GM23248 (cell line): ENCODE measurements around the gene NEURL2. TPM values are rescaled to one million over a fixed set of nuclear protein-coding genes. Genes with fewer than 3 reads are reported as not detected.

Experiments used
- DNase-seq: peaks from one replicate; pipeline ENCODE4 v3.0.0-alpha.2; 2015
- H2AFZ ChIP-seq: fragments of 200-600 bp; sonication (generic); 2 replicates; pipeline ENCODE4 v1.6.1; 2016; ENCODE audit warnings: antibody characterized with exemption
- H3F3A ChIP-seq: fragments of 200-600 bp; sonication (generic); 2 replicates; pipeline ENCODE4 v1.6.1; 2016; ENCODE audit warnings: mild to moderate bottlenecking, antibody characterized with exemption, mixed run types; ENCODE audit not compliant: insufficient read depth
- H3K27ac ChIP-seq: fragments of 200-600 bp; sonication (generic); 2 replicates; pipeline ENCODE4 v1.5.1; 2016; ENCODE audit warnings: mild to moderate bottlenecking
- H3K27me3 ChIP-seq: fragments of 200-600 bp; sonication (generic); replicated peaks from 2 replicates; pipeline ENCODE4 v1.6.1; 2016; ENCODE audit warnings: mild to moderate bottlenecking; ENCODE audit not compliant: insufficient read depth
- H3K36me3 ChIP-seq: fragments of 200-600 bp; sonication (generic); 2 replicates; pipeline ENCODE4 v1.6.1; 2016; ENCODE audit warnings: low read depth, mild to moderate bottlenecking
- H3K4me1 ChIP-seq: fragments of 200-600 bp; sonication (generic); 2 replicates; pipeline ENCODE4 v1.6.1; 2016; ENCODE audit warnings: mild to moderate bottlenecking; ENCODE audit not compliant: insufficient read depth
- H3K4me2 ChIP-seq: fragments of 200-600 bp; sonication (generic); one replicate; pipeline ENCODE4 v1.6.1; 2016; ENCODE audit warnings: mild to moderate bottlenecking; ENCODE audit not compliant: unreplicated experiment
- H3K4me3 ChIP-seq: fragments of 200-600 bp; sonication (generic); 2 replicates; pipeline ENCODE4 v1.5.1; 2016; ENCODE audit warnings: mild to moderate bottlenecking
- H3K79me2 ChIP-seq: fragments of 200-600 bp; sonication (generic); 2 replicates; pipeline ENCODE4 v1.6.1; 2016; ENCODE audit warnings: mild to moderate bottlenecking; ENCODE audit not compliant: insufficient read depth
- H3K9ac ChIP-seq: fragments of 200-600 bp; sonication (generic); 2 replicates; pipeline ENCODE4 v1.6.1; 2016; ENCODE audit warnings: mild to moderate bottlenecking
- H3K9me2 ChIP-seq: fragments of 200-600 bp; sonication (generic); 2 replicates; pipeline ENCODE4 v1.6.1; 2016; ENCODE audit warnings: mixed run types, mild to moderate bottlenecking, moderate library complexity; ENCODE audit not compliant: insufficient read depth
- H3K9me3 ChIP-seq: fragments of 200-600 bp; sonication (generic); one replicate; pipeline ENCODE4 v1.6.1; 2017; ENCODE audit warnings: low read depth
- H4K20me1 ChIP-seq: fragments of 200-600 bp; sonication (generic); 2 replicates; pipeline ENCODE4 v1.6.0; 2016; ENCODE audit not compliant: insufficient read depth
- EZH2 ChIP-seq: fragments of 200-600 bp; sonication (generic); IDR thresholded peaks from 2 replicates; pipeline ENCODE4 v1.6.1; 2018; ENCODE audit warnings: antibody characterized with exemption, mild to moderate bottlenecking; ENCODE audit not compliant: insufficient read depth, poor library complexity, severe bottlenecking
- EZH2phosphoT487 ChIP-seq: fragments of 200-600 bp; sonication (generic); IDR thresholded peaks from 2 replicates; pipeline ENCODE4 v1.6.1; 2018; ENCODE audit warnings: antibody characterized with exemption, moderate library complexity, mild to moderate bottlenecking, low read depth; ENCODE audit not compliant: insufficient read depth
- WGBS, 2 experiments: methylation state at CpG; one replicate each; pipeline ENCODE4 v1.1.6; 2015 to 2017; ENCODE audit warnings: low lambda C conversion rate in 2 of 2, low coverage in 1 of 2; ENCODE audit errors: missing lambda C conversion rate in 2 of 2; 5-methylcytosine and 5-hydroxymethylcytosine counted together
- in situ Hi-C: fragments of 300-500 bp; cut with MboI; formaldehyde crosslinking; loops from 2 replicates; pipeline ENCODE4 v1.15.0; 2020
- polyA plus RNA-seq: library from polyadenylated mRNA; unstranded; fragments of >200 nt; fragmentation: Nextera tagmentation; extraction: Ambion mirVana; gene quantifications from 2 replicates; pipeline ENCODE4 v1.2.1, GENCODE V29; 2016
- total RNA-seq: library from RNA; depleted of rRNA; stranded (reverse); fragments of >200 nt; shearing (Covaris generic); gene quantifications from 2 replicates; pipeline ENCODE4 v1.2.3, GENCODE V29; 2014

NEURL2 gene
- total and polyA plus RNA-seq, 2 experiments from 2014 or later, result 2.1 to 4.3 TPM

- H3K27me3 ChIP-seq, result no peaks in the 10 kb centered on the region
- no peak overlapping the region for H3K4me3 ChIP-seq
- peaks cover 10% of the 10 kb centered on the region for H3K36me3 ChIP-seq
- no peak for TF ChIP-seq EZH2
- TF ChIP-seq EZH2phosphoT487, result no peak
- no peaks in the 10 kb centered on the region for H3K9me2 ChIP-seq
- H3K9me3 ChIP-seq, result no peaks in the 10 kb centered on the region
- H3K9ac ChIP-seq, result no peak overlapping the region
- H3F3A ChIP-seq, result 0 out of 2 replicates have a peak, but pooled peaks cover 10% of the 10 kb centered on the region
- H3K27ac ChIP-seq, result no peak overlapping the region
- H2AFZ ChIP-seq, result no peak overlapping the region
- H3K4me2 ChIP-seq, result no peak overlapping the region
- H3K79me2 ChIP-seq, result peaks cover 32% of the 10 kb centered on the region
- peaks cover 7% of the 10 kb centered on the region; the same call in 1 of the 2 replicates for H3K4me1 ChIP-seq
- DNase-seq, result no peak
- in situ Hi-C loops, result no loop called here
- H4K20me1 ChIP-seq, result no peaks in the 10 kb centered on the region
These were observed 39.5 kb downstream of the NEURL2 start for GRCh38 chr20:45851501-45851900.

- H3K27ac ChIP-seq, result no peak overlapping the region
- in situ Hi-C loops, result no loop called here
- 0 out of 2 replicates have a peak, but pooled peaks cover 10% of the 10 kb centered on the region for H3F3A ChIP-seq
- no peaks in the 10 kb centered on the region for H3K27me3 ChIP-seq
- WGBS, 2 experiments, result 95 to 100% methylated on average over 1 of the region's 1 CpG
- H3K9ac ChIP-seq, result no peak overlapping the region
- no peaks in the 10 kb centered on the region for H3K9me2 ChIP-seq
- peaks cover 12% of the 10 kb centered on the region for H3K36me3 ChIP-seq
- DNase-seq, result no peak
- TF ChIP-seq EZH2 (no peak), EZH2phosphoT487 (no peak)
- no peaks in the 10 kb centered on the region for H3K9me3 ChIP-seq
- H2AFZ ChIP-seq, result no peak overlapping the region
- peaks cover 2% of the 10 kb centered on the region; the same call in 1 of the 2 replicates for H3K4me1 ChIP-seq
- peaks cover 27% of the 10 kb centered on the region for H3K79me2 ChIP-seq
- no peaks in the 10 kb centered on the region for H4K20me1 ChIP-seq
- no peak overlapping the region for H3K4me3 ChIP-seq
- H3K4me2 ChIP-seq, result no peak overlapping the region
These were observed 40.1 kb downstream of the NEURL2 start for GRCh38 chr20:45850926-45851325.

- Histone ChIP-seq H3K9ac (no peak overlapping the region), H3K4me2 (no peak overlapping the region), H3K27me3 (no peaks in the 10 kb centered on the region), H3K36me3 (peaks cover 12% of the 10 kb centered on the region), H2AFZ (no peak overlapping the region), H3K27ac (no peak overlapping the region), H3F3A (0 out of 2 replicates have a peak, but pooled peaks cover 10% of the 10 kb centered on the region), H3K9me2 (no peaks in the 10 kb centered on the region), H3K79me2 (peaks cover 20% of the 10 kb centered on the region), H3K9me3 (no peaks in the 10 kb centered on the region), H3K4me1 (no peaks in the 10 kb centered on the region), H3K4me3 (no peak overlapping the region), H4K20me1 (no peaks in the 10 kb centered on the region)
- DNase-seq, result no peak
- in situ Hi-C loops, result no loop called here
- WGBS, 2 experiments, result 97% methylated on average over 2 of the region's 2 CpGs
- TF ChIP-seq EZH2phosphoT487, result no peak
- no peak for TF ChIP-seq EZH2
These were observed 40.8 kb downstream of the NEURL2 start for GRCh38 chr20:45850238-45850637.

- Histone ChIP-seq H3K9ac (no peak overlapping the region), H3K27me3 (no peaks in the 10 kb centered on the region), H3K36me3 (peaks cover 12% of the 10 kb centered on the region), H3K79me2 (peaks cover 8% of the 10 kb centered on the region), H3K27ac (no peak overlapping the region), H3K9me2 (no peaks in the 10 kb centered on the region), H4K20me1 (no peaks in the 10 kb centered on the region), H3F3A (0 out of 2 replicates have a peak, but pooled peaks cover 10% of the 10 kb centered on the region), H3K4me3 (no peak overlapping the region), H3K9me3 (no peaks in the 10 kb centered on the region), H3K4me2 (no peak overlapping the region), H3K4me1 (no peaks in the 10 kb centered on the region), H2AFZ (no peak overlapping the region)
- 89 to 95% methylated on average over 8 of the region's 8 CpGs for WGBS, 2 experiments
- DNase-seq, result no peak
- TF ChIP-seq EZH2 (no peak), EZH2phosphoT487 (no peak)
- in situ Hi-C loops, result no loop called here
These were observed 41.9 kb downstream of the NEURL2 start for GRCh38 chr20:45848969-45849582.

GRCh38 chr20:45848421-45848820 is 42.6 kb downstream of the NEURL2 start:
- Histone ChIP-seq H3K9me2 (no peaks in the 10 kb centered on the region), H3F3A (0 out of 2 replicates have a peak, but pooled peaks cover 10% of the 10 kb centered on the region), H3K27me3 (no peaks in the 10 kb centered on the region), H3K9me3 (no peaks in the 10 kb centered on the region), H3K79me2 (peaks cover 4% of the 10 kb centered on the region; the same call in 1 of the 2 replicates), H3K4me3 (no peak overlapping the region), H3K9ac (no peak overlapping the region), H3K27ac (no peak overlapping the region), H3K4me1 (no peaks in the 10 kb centered on the region), H3K36me3 (peaks cover 12% of the 10 kb centered on the region), H4K20me1 (no peaks in the 10 kb centered on the region), H2AFZ (no peak overlapping the region), H3K4me2 (no peak overlapping the region)
- no peak for DNase-seq
- TF ChIP-seq EZH2 (no peak), EZH2phosphoT487 (no peak)
- 88 to 94% methylated on average over 8 of the region's 8 CpGs for WGBS, 2 experiments
- in situ Hi-C loops, result no loop called here
